Progenitor cell of endocrine pancreas (in vitro differentiated cells): ENCODE results near the gene PHACTR2. TPM values are rescaled to one million over a fixed set of nuclear protein-coding genes. Genes with fewer than 3 reads are reported as not detected.

Experiments used
- DNase-seq: peaks from one replicate; pipeline ENCODE4 v3.0.0; 2021; ENCODE audit warnings: low spot score; ENCODE audit not compliant: unreplicated experiment
- H3K27ac Mint-ChIP-seq: 2 replicates; pipeline ENCODE4 v1.8.0; 2021; ENCODE audit warnings: mild to moderate bottlenecking, moderate library complexity, mixed read lengths
- H3K27me3 Mint-ChIP-seq: 2 replicates; pipeline ENCODE4 v1.8.0; 2021; ENCODE audit warnings: mixed read lengths
- H3K36me3 Mint-ChIP-seq: 2 replicates; pipeline ENCODE4 v1.8.0; 2022; ENCODE audit warnings: mixed read lengths; ENCODE audit not compliant: insufficient read depth
- H3K4me1 Mint-ChIP-seq: 2 replicates; pipeline ENCODE4 v1.8.0; 2021; ENCODE audit warnings: low read depth, mixed read lengths
- H3K4me3 Mint-ChIP-seq: 2 replicates; pipeline ENCODE4 v1.8.0; 2021; ENCODE audit warnings: low read depth, mild to moderate bottlenecking, moderate library complexity, mixed read lengths
- H3K9me3 Mint-ChIP-seq: 2 replicates; pipeline ENCODE4 v1.8.0; 2021; ENCODE audit warnings: low read depth, mixed read lengths
- total RNA-seq: library from RNA; stranded (reverse); gene quantifications from 2 replicates; pipeline ENCODE4 v1.2.1, GENCODE V29; 2021
- TF ChIP-seq, protein P1 (sequence below): fragments of 200-600 bp; sonication (generic); IDR thresholded peaks from one replicate; pipeline ENCODE4 v1.5.0; 2021; ENCODE audit warnings: antibody characterized with exemption, mild to moderate bottlenecking; ENCODE audit not compliant: unreplicated experiment

Gene PHACTR2
- total RNA-seq, 1 donor from 2014 or later: 55.2 TPM

DNA sequence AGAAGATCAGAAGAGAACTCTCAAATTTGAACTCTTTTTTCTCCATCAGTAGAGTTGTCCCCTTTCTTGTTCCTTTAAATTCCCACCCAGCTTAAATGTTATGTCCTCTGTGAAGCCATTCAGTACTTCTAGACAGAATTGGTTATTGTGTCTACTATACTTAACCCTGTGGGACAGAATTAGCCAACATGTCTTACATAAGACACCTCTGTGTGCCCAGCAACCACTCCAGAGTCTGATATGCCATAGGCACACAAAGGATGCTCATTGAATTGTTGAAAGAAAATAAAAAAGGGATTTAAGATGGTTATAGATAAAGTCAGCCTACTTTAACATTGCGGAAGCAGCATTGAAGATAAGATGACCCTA, 88.4 kb downstream of the PHACTR2 start:
- TF ChIP-seq, protein P1, sequence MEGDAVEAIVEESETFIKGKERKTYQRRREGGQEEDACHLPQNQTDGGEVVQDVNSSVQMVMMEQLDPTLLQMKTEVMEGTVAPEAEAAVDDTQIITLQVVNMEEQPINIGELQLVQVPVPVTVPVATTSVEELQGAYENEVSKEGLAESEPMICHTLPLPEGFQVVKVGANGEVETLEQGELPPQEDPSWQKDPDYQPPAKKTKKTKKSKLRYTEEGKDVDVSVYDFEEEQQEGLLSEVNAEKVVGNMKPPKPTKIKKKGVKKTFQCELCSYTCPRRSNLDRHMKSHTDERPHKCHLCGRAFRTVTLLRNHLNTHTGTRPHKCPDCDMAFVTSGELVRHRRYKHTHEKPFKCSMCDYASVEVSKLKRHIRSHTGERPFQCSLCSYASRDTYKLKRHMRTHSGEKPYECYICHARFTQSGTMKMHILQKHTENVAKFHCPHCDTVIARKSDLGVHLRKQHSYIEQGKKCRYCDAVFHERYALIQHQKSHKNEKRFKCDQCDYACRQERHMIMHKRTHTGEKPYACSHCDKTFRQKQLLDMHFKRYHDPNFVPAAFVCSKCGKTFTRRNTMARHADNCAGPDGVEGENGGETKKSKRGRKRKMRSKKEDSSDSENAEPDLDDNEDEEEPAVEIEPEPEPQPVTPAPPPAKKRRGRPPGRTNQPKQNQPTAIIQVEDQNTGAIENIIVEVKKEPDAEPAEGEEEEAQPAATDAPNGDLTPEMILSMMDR: no peak
- Mint-ChIP-seq H3K4me3 (no peak overlapping the region), H3K27me3 (no peaks in the 10 kb centered on the region), H3K27ac (no peak overlapping the region), H3K4me1 (no peaks in the 10 kb centered on the region), H3K36me3 (peaks cover 24% of the 10 kb centered on the region), H3K9me3 (no peaks in the 10 kb centered on the region)
- no peak for DNase-seq

DNA sequence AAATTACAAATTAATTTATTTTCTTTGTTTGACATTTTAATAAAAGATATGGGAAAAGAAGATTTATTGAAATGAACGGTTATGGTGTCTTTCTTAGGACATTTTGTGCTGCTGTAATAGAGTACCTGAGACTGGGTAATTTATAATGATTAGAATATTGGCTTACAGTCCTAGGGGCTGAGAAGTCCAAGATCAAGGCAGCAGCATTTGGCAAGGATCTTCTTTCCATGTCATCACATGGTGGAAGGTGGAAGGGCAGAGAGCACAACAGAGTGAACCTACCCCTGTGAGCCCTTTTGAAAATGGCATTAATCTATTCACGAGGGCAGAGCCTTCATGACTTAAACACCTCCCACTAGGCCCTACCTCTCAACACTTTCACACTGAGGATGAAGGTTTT, 89.7 kb downstream of the PHACTR2 start:
- no peak for DNase-seq
- no peak overlapping the region for H3K4me3 Mint-ChIP-seq
- no peaks in the 10 kb centered on the region for H3K9me3 Mint-ChIP-seq
- peaks cover 24% of the 10 kb centered on the region for H3K36me3 Mint-ChIP-seq
- H3K27ac Mint-ChIP-seq: no peak overlapping the region
- no peaks in the 10 kb centered on the region for H3K4me1 Mint-ChIP-seq
- H3K27me3 Mint-ChIP-seq: no peaks in the 10 kb centered on the region
- TF ChIP-seq, protein P1: no peak

DNA sequence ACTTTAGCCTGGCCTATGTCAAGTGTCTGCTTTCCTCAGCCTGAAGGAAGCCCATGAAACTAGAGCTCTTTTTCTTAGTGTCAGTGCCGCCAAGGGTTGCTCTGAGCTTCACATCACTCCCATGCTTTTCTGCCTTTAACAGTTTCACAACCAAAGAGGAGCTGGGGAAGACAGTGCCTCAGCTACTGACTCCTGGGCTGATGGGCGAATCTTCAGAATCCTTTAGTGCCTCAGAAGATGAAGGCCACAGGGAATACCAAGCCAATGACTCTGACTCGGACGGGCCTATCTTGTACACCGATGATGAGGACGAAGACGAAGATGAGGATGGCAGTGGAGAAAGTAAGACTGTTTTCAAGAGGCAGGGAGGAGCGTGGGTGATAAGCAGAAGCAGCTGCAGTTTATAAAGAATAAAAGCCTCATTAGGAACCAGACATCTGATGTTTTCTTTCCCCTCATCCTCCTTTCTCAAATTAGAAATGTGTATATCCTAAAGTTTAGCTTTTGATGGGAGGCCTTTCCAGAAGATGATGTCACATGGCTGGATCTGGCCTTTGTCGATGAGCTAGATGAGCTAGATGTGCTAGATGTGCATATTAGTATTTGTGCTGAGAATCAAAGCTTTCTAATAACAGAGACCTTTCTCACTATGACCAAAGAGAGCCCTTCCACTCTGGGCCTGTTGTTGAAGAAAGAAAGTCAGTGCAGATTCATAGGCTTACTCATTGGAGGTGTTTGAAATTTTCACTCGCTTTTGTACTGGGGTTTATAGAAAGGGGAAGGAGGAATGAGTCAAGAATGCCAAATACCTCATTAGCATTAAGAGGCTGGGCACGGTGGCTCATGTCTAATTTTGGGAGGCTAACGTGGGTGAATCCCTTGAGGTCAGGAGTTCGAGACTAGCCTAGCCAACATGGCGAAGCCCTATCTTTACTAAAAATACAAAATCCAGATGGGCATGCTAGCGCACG, 94.6 kb downstream of the PHACTR2 start:
- no peak for DNase-seq
- Mint-ChIP-seq H3K4me1 (no peaks in the 10 kb centered on the region), H3K36me3 (peaks cover 16% of the 10 kb centered on the region), H3K4me3 (no peak overlapping the region), H3K9me3 (no peaks in the 10 kb centered on the region), H3K27ac (no peak overlapping the region), H3K27me3 (no peaks in the 10 kb centered on the region)
- TF ChIP-seq, protein P1: no peak

DNA sequence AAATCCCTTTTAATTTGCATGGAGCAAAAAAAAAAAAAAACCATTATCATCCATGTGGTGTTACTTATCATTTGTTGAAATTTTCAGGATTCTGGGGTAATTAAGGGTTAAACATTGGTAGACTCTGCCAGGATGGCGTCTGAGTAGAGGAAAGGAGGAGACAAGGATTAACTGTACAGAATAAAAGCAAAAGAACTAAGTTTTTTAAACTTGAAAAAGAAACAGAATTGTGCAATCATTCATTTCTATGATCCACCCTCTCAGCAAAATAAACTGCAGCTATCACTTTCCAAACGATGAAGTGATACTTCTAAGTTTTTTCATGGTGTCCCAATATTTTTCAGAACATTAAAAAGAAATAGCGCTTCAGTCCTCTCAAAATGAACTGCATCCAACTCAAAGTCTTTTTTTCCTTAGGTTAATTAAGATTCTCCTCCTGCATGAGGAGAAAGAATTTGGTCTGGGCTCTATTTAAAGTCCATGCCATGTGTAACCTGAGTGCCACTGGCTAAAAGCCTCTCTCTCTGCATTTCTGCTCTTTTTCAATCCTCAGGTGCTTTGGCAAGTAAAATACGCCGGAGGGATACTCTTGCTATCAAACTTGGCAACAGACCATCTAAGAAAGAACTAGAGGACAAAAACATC, 95.9 kb downstream of the PHACTR2 start:
- Mint-ChIP-seq H3K9me3 (no peaks in the 10 kb centered on the region), H3K4me1 (no peaks in the 10 kb centered on the region), H3K36me3 (peaks cover 12% of the 10 kb centered on the region), H3K27ac (no peak overlapping the region), H3K27me3 (no peaks in the 10 kb centered on the region), H3K4me3 (no peak overlapping the region)
- no peak for DNase-seq
- TF ChIP-seq, protein P1: no peak

DNA sequence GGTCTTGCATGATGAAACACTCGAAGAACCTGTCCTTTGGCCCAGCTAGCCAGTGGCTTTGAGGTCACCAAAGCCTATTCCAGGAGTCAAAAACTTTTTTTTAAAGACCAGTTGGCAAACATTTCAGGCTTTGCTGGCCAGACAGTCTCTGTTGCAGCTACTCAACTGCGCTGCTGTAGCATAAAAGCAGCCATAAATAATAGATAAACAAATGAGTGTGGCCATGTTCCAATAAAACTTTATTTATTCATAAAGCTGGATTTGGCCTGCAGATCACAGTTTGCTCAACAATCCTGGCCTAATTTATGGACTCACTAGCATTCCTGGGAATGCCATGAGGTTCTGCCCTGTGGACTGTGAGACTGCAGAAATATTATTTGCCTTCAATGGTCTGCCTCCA, 96.6 kb downstream of the PHACTR2 start:
- Mint-ChIP-seq H3K27me3 (no peaks in the 10 kb centered on the region), H3K4me1 (no peaks in the 10 kb centered on the region), H3K4me3 (no peak overlapping the region), H3K27ac (no peak overlapping the region), H3K36me3 (peaks cover 12% of the 10 kb centered on the region), H3K9me3 (no peaks in the 10 kb centered on the region)
- no peak for DNase-seq
- TF ChIP-seq, protein P1: no peak
